GM06990 (cell line): ENCODE results near the gene ABCA10.

Experiments
- DNase-seq: peaks from one replicate; pipeline ENCODE4 v3.0.0-alpha.2; 2011; ENCODE audit not compliant: insufficient read length; ENCODE audit errors: extremely low read depth
- H3K27me3 ChIP-seq: replicated peaks from 2 replicates; pipeline ENCODE4 v1.6.0; 2011; ENCODE audit warnings: low read length; ENCODE audit not compliant: control insufficient read depth, insufficient read depth
- H3K36me3 ChIP-seq: 2 replicates; pipeline ENCODE4 v1.5.1; 2011; ENCODE audit warnings: low read length; ENCODE audit not compliant: control insufficient read depth, insufficient read depth
- H3K4me3 ChIP-seq: replicated peaks from 2 replicates; pipeline ENCODE4 v1.5.1; 2011; ENCODE audit warnings: low read depth, mild to moderate bottlenecking, control low read depth, low read length
- CTCF ChIP-seq: IDR thresholded peaks from 2 replicates; pipeline ENCODE4 v1.5.1; 2011; ENCODE audit warnings: low read length, control low read depth, mild to moderate bottlenecking, inconsistent platforms; ENCODE audit not compliant: insufficient read depth, poor library complexity, severe bottlenecking

The ABCA10 gene

GRCh38 chr17:69166957-69167356 is 61.7 kb downstream of the ABCA10 start:
- Histone ChIP-seq H3K36me3 (no peaks in the 10 kb centered on the region), H3K27me3 (no peaks in the 10 kb centered on the region), H3K4me3 (no peak overlapping the region)
- no peak for DNase-seq
- no peak for TF ChIP-seq CTCF

DNA sequence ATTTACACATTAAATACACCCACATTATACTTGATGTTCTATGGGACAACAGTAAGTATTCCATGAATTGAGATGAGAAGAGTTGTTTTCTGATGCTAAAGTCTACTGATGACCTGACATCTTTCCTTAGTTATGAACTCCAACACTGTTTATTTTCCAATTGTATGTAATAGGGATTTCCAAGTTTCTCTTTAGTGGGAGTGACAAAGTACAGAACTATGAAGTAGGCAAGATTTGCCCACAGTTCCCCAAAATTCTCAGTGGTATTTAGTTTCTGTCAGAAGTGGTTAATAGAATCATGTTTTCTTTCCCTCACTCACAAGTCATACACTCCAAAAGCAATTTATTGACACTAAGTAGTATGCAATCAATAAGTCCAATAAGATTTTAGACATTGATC is 64.4 kb downstream of the ABCA10 start:
- no peak overlapping the region for H3K4me3 ChIP-seq
- H3K36me3 ChIP-seq: no peaks in the 10 kb centered on the region
- no peaks in the 10 kb centered on the region for H3K27me3 ChIP-seq
- DNase-seq: no peak
- TF ChIP-seq CTCF: no peak

GRCh38 chr17:69159418-69159817 is 69.2 kb downstream of the ABCA10 start:
- no peak for TF ChIP-seq CTCF

GRCh38 chr17:69154267-69154666 is 74.4 kb downstream of the ABCA10 start:
- no peaks in the 10 kb centered on the region for H3K27me3 ChIP-seq
- TF ChIP-seq CTCF: no peak
- H3K36me3 ChIP-seq: no peaks in the 10 kb centered on the region; the same call in 1 of the 2 replicates
- no peak overlapping the region for H3K4me3 ChIP-seq
- DNase-seq: no peak

More at GRCh38 chr17:69159418-69159817, 69.2 kb downstream of the ABCA10 start:
- Histone ChIP-seq H3K36me3 (no peaks in the 10 kb centered on the region), H3K27me3 (no peaks in the 10 kb centered on the region), H3K4me3 (no peak overlapping the region)
- no peak for DNase-seq

DNA sequence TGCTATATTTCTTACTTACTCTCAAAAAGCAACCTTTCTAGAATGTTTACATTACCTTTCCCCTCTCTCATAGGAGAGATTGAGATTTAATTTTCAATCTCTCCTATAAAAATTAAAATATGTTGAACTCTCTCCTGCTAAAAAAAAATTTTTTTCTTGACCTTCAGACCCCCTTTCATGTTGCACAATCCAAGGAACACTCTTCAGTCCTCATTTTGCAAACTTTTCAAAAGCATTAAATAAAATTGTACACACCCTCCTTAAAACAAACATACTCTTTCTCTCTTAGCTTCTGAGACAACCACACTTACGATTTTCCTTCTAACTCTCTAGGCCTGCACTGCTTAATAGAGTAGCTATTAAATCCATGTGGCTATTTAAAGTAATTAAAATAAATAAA is 78.3 kb downstream of the ABCA10 start:
- DNase-seq: no peak
- Histone ChIP-seq H3K27me3 (no peaks in the 10 kb centered on the region), H3K4me3 (no peak overlapping the region), H3K36me3 (no peaks in the 10 kb centered on the region; the same call in none of the 2 replicates)
- TF ChIP-seq CTCF: no peak

DNA sequence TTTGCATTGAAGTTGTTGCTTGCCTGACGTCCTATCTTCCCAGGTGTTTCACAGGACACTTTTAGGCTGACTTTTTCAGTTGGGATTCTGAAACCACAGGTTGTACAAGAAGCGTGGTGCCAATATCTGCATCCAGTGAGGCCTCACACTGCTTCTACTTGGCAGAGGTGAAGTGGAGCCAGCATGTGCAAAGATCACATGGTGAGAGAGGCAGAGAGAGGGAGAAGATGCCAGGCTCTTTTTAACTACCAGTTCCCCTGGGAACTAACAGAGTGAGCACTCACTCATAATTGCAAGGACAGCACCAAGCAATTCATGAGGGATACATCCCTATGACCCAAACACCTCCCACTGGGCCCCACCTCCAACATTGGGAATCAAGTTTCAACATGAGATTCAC is 81.2 kb downstream of the ABCA10 start:
- Histone ChIP-seq H3K27me3 (no peaks in the 10 kb centered on the region), H3K4me3 (no peak overlapping the region), H3K36me3 (no peaks in the 10 kb centered on the region; the same call in 1 of the 2 replicates)
- TF ChIP-seq CTCF: no peak
- no peak for DNase-seq
